ENCODE measurements around the gene POC1A.
"Not testable (repeated sequence)": the region's sequence is repeated elsewhere in the genome, so short reads cannot be mapped to it uniquely, and the experiment has no call there.

The POC1A gene

DNA sequence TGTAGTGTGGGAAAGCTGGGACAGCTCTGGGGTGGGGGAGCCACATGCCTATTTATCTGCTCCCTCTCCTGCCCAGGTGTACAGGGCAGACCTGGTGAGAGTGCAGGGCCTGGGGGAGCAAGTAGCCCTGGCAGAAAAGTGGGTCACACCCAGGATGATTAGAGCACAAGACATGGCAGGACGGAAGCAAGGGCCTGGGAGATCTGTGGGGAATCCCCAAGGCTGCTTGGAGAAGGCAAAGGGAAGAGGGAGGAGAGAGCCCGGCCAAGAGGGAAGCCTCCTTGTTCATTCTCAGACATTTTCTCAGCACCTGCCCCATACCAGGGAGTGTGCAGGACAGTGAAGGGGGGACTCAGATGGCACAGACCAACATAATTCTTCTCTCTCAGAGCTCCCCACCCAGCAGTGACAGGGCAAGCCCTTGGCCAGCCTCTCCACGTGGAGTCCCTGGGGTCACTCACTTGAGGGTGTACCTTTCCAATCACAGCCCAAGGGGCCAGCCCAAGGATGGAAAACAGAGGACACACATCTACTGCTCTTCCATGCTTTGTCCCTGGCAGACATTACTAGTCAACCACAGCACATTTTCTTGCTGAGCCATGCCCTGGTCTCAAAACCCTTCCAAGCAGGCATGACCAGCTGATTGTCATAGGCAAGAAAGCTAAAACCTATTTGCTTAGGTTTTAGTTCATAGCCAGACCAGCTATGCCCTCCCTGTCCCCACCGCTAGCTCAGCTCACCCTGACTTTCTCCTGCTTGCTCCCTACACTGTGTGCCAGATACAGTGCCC is 92.9 kb downstream of the POC1A start:
- DNase-seq = no peak

DNA sequence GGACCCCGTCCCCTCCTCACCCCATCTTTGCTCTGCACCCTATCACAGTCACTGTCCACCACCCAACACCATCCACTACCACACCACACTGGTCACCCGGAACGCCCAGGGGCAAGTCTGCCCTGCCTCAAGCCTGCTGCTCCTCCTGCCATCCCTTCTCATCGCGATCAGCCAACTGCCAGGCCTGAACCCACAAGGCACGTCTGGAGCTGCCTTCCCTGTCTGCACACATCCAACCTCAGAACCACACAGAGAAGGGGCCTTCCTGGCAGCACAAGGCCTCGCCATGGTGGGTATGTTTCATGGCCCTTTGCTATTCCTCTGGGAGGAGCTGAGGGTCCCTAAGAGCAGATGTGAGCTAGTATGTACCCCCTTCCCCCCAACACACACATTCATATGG is 94.4 kb downstream of the POC1A start:
- peak; percentile 15 for DNase-seq

DNA sequence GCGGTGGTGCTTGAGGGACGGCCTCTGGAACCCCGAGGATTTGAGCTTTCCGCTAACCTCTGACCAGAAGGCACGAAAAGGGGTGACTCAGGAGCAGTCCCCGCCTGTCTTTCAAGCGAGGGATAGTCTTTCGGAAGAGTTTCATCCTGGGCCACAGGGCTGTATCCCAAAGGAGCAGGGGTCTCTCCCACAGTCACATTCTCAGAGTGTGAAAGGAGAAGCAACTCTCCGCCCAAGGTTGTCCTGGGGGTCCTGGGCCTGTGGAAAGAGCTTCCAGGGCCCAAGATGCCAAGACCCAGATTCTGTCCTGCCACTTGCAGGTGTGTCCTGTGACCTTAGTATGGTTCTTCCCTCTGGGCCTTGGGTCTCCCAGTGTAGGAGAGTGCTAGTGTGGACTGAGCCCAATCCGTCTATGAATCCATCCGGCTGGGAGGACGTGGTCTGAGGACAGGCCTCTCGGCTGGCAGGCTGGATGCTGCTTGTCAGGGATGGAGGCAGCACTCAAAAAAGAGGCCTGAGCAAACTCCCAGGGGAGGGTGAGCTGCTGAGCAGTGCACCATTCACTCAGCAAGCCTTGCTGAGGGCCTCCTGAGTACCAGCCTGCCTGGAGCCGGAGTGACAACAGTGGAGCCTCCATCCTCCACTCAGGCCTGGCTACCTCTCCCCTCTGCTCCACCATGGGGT is 96.3 kb downstream of the POC1A start:
- no peak for DNase-seq

DNA sequence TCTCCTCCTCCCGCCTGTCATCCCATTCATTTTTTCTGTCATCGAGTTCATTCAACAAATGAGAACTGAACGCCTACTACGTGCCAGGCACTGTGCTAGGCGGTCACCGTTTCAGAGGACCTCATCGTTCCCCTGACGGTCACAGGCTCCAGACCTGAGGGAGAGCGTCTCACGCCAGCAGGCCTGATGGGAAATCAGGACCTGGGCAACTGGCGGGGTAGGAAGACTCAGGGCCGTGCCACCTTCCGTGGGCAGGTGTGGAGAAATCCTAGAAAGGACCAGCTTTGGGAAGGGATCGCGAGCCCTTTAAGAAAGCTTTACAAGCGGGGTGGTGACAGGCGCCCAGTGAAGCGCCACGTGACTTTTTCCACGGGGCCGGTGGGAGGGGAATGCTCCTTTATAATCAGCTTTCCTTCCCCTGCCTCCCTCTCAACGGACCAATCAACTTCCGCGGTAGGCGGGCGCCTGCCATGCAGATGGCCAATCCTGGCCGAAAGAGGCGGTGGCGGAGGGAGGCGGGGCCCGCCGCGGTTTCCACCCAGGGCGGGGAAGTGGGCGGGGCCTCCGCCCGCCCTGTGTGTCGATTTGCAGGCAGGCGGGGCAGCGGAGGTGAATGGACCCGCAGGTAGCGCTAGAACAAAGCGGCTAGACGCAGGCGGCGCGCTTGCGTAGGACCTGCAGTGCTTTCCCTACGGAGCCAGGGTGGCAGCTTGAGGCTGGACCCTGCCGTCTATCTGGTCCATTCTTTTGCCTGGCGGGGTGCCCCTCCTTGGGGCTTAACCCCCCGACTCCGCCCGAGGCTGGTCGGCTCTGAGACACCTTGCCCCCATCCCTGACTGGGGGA is 97.0 kb downstream of the POC1A start:
- peak; percentile 98 for DNase-seq

DNA sequence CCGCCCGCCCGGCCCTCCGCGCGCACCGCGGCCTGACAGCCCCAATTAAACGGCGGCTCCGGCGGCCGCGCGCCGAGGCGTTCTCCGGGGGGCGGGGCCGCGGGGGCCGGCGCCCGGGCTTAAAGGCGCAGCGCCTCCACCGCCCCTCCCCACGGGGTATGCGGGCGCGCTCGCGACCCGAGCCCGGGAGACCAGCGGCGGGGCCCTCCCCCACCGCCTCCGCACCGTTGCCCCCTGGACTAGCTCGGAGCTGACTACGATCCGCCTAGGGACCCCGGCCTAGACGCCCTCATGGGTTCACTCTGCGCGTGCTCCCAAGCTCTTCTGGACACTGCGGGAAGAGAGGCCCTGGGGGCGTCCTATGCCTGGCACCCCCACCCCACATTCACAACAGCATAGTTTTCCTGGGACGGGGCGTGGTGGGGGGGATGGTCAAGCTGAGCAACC is 97.7 kb downstream of the POC1A start, which contains the start of gene DUSP7:
TSS of gene DUSP7 (minus strand) at position 51 of the 447 bp plus-strand sequence. CDS start 205 bp downstream, outside the sequence.
- peak; percentile 73 for DNase-seq

DNA sequence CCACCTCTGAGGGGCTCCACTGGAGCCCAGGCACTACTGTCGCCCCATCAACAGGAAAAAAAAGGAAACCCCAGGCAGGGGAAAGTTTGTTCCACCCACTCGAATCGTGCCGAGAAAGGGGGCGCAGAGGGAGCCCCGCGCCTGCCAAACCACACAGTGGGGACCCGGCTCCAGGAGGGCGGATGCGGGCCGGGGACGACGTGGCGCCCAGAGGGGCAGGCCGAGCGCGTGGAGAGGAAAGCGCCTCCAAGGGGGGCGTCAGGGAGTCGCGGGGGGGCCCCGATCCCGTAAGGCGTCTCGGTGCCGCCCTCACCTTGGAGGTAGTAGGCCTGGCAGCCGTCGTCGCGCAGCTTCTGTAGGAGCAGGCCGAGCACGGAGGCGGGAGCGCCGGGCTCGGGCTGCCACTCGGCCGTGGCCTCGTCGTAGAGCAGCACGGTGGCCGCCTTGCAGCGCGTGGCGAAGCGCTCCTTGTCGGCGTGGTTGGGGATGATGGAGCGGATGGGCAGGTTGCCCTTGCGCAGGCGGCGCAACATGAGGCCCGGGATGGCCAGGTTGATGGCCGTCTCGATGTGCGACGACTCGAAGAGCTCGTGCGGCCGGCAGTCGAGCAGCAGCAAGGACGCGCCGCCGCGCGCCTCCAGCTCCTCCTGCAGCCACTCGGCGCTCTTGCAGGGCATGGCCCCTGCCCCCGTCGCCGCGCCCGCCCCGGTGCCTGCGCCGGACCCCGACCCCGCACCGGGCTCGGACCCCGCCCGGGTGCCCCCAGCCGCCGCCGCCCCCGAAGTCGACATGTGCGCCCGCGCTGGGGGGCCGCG is 98.5 kb downstream of the POC1A start:
- DNase-seq = peak; percentile 13

DNA sequence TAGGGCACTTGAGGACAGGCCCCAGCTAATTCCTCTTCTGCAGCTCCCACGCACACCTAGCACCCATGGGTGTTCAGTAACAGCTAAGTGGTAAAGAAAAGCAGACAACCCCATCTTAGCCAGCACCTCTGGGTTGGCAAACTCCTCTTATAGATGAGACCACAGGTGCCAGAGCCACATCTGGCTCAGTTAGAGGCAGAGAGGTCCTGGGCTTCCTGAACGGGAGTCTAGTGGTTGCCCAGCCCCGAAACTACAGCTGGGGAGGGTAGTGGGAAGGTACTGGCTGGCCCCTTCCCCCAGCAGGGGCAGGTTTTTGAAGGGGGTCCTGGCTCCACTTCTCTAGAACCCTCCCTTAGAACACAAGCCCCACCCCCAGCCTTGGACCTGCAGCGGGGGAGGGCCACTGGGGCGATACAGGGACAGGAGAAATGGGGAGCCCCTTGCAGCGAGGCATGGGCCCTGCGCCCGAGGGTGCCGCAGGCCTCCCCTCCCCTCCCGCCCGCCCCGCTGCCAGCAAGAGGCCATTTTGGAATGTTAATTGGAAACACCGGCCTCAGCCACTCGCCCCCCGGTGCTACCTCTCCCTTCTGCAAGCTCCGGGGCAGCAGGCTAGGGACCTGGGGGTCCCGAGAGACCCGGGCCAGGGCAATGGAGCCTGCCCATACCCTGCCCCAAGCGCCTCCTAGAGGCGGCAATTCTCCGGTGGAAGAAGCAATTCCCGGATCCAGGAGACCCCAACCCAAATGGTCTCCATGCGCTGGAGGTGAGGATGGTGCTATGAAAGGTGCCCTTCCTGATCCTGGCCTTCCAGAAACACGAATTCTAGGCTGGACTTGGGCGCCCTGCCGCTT is 99.3 kb downstream of the POC1A start:
- no peak for DNase-seq

DNA sequence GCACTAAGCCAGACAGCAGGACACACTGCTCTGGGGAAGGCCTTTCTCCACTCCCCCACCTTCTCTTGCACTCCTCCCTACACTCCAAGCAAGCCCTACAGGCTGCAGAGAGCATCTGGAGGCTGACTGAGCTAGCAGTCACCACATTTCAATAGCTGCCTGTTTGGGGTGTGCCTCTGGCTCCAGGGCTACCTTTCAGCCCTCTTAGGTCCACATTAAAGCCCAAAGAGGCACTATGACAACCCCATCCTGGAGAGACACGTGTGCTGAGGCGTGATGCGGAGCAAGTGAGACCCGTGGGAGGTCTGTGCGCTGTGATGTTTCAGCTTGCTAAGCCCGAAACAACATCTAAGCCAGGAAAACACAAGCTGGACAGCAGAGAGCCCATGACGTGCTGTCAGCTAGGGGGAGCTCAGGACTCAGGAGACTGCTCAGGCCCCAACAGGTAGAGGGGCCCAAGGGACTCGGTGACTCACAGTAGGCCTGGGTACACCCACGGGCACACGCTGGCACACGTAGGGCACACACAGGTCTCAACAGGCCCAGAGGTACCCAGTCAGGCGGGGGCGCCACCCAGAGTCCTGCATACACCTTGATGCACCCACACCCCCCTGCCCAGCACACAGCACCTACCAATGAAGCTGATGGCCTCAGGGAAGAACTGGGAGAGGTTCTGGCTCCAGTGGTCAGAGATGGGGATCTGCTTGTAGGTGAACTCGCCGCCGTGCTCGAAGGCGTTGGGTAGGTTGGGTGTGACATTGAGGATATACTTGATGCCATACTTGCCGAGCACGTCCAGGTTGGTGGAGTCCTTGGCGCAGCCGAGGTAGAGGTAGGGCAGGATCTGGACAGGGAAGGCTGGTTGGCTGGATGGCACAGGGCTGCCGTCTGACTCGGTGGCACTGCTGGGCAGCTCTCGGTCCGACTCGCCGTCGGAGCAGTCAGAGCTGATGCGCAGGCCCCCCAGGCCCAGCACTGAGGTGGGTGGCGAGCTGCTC is 100.6 kb downstream of the POC1A start:
- DNase-seq = peak; percentile 67

DNA sequence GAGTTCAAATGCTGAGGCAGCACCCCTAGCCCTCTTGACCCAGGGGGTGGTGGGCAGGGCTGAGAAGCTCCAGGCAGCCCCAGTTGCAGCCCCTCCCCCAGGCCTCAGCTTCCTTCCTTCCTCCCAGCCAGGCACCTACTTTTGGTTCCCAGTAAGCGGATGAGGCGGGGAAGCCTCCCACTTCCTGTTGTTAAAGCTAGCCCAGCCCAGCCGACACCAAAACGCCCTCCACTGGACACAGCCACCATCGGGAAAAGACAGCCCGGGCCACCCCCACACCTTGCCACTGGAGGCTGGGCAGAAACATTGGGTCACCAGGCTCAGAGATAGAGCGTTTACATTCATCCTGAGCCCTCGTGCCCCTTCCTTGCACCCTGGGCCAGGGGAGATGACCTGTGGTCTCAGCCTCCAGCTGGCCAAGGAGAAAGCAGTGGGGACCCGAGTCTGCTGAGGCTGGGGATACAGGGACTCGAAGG is 101.4 kb downstream of the POC1A start:
- peak; percentile 88 for DNase-seq

DNA sequence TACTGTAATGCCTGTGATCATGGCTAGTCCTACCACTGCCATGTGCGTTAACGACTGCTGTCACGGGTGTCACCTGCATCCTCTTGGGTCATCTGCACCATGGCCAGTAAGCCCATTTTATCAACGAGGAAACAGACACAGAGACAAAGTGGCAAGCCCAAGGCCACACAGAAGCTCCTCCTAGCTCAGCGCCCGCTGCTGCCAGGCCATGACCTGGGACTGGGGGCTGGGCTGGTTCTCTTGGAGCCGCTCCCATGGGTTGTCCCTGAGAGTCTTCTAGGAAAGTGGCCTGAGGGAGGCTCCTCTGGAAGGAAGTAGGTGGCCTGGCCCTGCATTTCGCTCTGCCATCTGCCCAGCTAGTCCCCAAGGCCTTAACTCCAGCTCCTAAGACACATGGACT is 102.8 kb downstream of the POC1A start:
- DNase-seq = no peak

DNA sequence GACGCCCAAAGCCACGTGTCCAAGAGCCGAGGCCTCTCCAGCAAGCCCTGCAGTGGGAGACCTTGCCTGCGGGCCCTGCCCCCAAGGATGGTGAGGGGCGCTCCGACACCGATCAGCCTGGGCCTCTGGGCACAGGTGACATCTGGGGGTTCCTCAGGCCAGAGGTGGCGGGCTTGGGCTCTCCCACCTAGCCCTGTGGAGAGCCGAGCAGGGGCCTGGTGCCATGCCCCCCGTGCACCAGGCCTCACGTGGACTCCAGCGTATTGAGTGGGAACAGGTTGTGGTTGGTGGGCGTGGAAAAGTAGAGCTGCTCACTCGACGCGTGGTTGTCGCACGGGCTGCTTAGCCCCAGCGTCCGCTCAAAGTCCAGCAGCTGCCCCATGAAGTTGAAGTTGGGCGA is 103.7 kb downstream of the POC1A start:
- DNase-seq = no peak

DNA sequence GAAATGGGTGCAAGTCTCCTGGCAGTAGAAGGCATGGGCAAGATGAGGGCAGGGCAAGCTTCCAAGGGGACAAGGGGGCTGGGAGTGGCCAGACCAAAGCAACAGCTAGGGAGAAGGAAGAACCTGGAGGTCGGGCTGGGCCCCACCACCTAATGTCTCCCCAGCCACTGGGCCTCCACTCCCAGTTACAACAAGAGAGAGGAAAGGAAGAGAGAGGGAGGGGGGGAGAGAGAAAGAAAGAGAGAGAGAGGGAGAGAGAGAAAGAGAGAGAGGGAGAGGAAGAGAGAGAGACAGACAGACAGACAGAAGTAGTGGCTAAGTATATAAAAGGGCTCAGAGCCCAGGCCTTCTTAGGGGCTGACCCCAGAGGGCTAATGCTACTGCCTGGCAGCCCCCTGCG is 104.7 kb downstream of the POC1A start:
- DNase-seq = no peak

DNA sequence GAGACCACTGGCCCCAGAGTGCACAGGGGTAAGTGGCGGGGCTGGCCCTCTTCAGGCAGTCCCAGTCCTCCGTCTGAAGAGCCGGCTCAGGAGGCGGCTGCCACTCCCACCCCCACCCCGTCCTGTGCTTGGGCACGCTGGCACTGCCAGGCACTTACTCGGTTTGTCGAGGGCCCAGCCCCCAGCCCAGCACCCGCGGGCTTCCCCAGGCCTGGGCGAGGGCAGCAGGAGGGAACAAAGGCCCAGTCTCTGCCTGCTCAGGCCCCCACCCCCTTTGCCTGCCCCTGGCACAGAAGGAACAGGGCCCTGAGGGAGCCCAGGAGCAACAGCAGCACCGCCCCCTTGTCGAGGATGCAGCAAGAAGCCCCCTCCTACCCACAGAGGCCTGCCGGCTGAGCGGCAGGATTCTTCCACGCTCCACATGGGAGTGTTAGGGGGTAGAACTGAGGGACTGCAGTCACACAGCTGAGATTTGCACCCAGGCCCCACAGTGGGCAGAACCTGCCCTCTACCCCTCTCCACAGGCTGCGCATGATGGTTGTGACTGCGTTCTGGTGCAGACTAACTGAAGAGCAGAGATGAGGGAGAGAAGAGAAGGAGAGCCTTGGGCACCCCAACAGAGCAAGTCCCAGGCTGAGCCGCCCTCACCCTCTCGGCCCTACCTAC is 106.8 kb downstream of the POC1A start:
- DNase-seq = no peak

DNA sequence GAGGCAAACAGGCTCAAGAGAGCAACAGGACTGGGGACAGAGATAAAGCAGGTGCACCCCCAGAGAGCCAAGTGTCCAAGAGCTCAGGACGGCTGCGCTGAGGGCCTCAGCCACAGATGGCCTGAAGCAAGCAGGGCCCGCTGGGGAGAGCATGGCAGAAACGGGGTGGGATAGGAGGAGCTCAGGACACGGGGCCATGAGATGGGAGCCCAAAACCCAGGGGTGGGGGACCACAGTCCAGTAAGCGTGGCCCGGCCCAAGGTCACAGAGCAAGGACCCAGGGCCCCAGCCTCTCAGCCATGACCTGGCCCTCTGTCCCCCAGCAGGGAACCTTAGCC is 107.4 kb downstream of the POC1A start:
- no peak for DNase-seq

DNA sequence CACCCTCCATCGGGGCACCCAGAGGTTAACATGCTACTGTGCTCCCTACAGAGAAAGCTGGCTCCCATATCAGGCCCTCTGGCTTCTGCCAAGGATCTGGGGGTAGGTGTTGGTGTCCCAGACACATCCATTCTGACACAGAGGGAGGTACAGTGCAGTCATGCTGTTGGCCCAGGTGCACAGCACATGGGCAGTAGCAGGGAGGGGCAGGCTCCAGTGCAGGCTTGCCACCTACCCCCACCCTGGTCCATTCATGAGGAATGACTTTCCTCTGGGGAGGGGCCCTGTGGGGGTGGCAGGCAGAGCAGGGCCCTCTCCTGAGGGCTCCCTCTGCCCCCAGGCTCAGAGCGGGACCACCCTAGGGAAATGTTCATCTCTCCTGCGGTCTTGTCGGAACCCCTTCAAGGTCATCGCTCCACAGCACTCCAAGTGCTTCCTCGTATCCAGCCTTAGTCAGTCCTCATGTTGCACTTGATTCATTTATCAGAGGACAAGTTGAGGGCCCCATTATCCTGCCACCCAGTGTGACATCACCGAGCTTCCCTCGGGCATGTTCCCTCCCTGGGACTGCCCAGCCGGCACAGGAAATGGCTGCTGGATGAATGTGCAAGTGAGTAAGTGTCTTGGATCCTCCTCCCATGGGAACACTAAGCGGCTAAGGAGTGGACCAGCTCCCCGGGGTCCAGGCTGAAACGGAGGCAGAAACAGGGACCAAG is 107.9 kb downstream of the POC1A start:
- DNase-seq = no peak

DNA sequence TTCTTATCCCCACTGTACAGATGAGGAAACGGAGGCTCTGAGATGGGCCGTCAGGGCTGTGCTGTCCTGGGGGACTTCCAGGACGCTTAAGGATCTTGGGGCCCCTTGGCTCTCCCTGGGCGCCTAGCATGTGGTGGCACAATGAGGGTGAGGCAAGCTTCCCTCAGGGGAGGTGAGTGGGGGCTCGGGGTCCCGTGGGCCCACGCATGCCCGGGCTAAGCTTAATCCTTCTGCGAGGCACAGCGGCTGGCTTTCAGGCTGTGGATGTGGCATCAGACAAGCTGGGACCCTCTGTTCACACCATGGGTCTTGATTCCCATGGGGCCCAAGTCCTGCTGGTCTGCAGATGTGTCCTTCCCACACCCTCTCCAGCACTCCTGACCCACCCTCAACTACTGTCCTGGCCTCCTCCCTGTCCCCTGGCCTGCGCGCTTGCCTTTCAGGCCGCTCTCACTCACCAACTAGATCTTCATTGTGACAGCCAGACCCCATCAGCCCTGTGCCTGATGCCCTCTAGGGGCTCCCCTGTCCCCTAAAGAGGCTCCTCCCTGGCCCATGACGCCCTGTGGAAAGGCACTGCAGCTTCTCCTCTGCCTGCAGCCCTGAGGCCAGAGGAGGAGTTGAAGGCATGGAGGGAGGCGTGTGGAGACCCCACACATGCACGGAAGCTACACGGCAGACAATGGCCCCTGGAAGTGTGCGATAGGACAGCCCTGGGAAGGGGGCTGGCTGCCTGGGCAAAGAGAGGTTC is 109.2 kb downstream of the POC1A start:
- no peak for DNase-seq

DNA sequence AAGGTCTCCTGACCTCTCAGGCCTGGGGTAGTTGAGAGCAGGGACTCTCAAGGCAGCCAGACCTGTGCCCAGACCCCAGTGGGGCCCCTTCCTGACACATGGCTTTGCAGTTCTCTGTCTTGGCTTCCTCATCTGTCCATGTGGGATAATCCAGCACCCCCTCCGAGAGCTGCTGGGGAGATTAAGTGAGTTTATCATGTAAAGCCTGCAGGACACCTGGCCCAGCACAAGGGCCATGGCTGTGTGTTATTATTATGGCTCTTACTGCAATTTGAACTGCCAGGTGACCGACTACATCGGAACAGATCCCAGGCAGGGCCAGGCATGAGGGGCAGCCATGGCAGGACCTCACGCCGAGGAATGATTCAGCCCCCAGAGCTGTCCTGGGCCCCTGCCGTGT is 110.5 kb downstream of the POC1A start:
- no peak for DNase-seq

DNA sequence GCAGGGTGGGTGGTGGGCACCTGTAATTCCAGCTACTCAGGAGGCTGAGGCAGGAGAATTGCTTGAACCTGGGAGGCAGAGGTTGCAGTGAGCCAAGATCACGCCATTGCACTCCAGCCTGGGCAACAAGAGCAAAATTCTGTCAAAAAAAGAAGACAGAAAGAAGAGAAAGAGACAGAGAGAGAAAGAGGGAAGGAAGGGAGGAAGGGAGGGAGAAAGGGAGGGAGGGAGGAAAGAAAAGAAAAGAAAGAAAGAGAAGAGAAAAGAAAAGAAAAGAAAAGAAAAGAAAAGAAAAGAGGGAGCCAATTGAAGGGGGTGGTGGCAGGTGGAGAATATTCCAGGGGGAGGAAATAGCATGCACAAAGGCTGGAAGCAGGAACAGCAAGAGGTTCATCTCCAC is 111.2 kb downstream of the POC1A start:
- not testable (repeated sequence) for DNase-seq

Data from GDM1 (cell line).